Suprapubic skin (tissue), 4 donors: ENCODE measurements around the gene PTGES.

ENCODE experiments used
- CTCF ChIP-seq, 2 donors: fragments of 200-600 bp in 1 of 2; fragments of 450-650 bp in 1 of 2; sonication (generic) in 1 of 2; IDR thresholded peaks; one replicate each; pipeline ENCODE4 v1.5.1; 2016 to 2019; ENCODE audit warnings: antibody characterized with exemption in 2 of 2, mild to moderate bottlenecking in 1 of 2, moderate library complexity in 1 of 2
- EP300 ChIP-seq: sonication (generic); formaldehyde crosslinking; IDR thresholded peaks from one replicate; pipeline ENCODE4 v1.6.1; 2017; ENCODE audit warnings: antibody characterized with exemption
- POLR2A ChIP-seq, 2 donors: fragments of 450-650 bp; IDR thresholded peaks; one replicate each; pipeline ENCODE4 v1.6.1; 2017; ENCODE audit warnings: antibody characterized with exemption in 2 of 2, mild to moderate bottlenecking in 2 of 2, moderate library complexity in 2 of 2
- POLR2AphosphoS5 ChIP-seq, 3 donors: sonication (generic); formaldehyde crosslinking; IDR thresholded peaks; one replicate each; pipeline ENCODE4 v1.6.1; 2017; ENCODE audit warnings: antibody characterized with exemption in 3 of 3

DNA sequence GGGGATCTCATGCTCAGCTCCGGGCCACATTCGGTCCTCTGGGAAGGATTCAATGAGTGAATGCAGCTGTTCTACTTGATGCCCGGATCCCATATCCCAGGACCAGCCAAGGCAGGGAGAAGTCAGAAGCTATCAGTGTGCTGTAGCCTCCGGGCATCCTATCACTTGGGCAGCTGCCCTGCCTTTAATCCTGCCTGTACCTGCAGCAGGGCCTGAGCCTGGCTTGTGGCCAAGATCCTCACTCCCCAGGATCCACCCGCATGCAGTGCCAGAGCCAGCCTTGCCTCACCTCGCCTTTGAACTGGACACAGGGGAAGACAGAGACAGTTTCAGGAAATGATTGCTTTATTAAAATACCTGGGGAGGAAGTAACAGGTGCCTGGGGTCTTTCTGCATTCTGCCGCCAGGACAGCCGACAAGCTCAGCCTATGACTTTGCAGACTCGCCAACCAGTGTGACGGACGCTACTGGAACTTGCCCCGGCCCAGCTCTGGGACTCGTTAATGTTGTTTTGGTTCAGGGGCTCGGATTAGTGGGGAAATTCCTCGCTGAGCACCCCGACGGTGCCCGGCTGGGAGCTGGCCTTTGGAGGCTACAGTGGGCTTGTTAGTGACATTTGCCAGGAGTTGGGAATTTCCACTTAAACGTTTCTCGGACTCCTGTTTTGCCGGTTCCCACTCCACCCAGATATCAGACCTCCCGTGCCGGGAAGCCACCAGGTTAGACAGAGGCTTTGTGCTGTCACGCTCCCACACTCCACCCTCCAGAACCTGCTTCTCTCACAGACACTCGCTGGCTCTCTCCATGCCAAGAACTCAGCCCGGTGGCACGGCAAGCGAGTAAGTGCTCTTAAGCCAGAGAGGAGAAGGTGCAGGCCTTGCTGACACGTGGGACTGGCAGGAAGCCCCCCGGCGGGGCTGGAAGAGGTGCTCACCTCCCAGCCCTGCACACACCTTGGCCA lies 721 bp downstream of the PTGES start:
- no peak for TF ChIP-seq POLR2A (IDR thresholded peaks at IDR 0.05)
- no peak for TF ChIP-seq CTCF (IDR thresholded peaks at IDR 0.05)
- no peak for TF ChIP-seq EP300
- TF ChIP-seq POLR2AphosphoS5 (IDR thresholded peaks at IDR 0.05), result no peak
